ENCODE data around the gene ADAMTSL2.

Gene ADAMTSL2

DNA sequence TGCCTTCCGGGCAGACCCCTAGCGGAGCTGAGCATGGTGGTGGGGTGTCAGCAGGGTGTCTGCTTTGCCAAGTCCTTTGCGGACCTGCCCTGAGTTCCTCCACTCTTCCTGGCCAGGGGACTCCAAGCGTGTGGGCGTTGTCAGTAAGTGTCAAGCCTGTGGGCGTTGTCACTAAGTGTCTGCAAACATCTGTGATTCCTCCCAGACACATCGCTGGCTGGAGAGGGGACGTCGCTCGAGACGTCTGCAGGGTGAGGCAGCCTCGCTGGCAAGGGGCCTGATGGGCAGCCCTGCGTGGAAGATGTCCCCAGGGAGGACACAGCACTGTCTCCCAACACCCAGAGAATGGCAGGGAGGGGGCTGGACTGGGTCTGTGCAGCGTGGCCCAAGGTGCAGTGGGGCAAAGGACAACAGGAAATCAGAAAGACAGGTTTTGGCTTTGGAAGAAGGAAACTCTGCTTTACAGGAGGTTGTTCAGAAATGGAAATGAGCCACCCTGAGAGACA, 28.8 kb downstream of the ADAMTSL2 start:
- TF ChIP-seq, protein P1, sequence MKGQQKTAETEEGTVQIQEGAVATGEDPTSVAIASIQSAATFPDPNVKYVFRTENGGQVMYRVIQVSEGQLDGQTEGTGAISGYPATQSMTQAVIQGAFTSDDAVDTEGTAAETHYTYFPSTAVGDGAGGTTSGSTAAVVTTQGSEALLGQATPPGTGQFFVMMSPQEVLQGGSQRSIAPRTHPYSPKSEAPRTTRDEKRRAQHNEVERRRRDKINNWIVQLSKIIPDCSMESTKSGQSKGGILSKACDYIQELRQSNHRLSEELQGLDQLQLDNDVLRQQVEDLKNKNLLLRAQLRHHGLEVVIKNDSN (IDR thresholded peaks at IDR 0.05) = no peak
- no peak for TF ChIP-seq FOXM1 (IDR thresholded peaks at IDR 0.05; ENCODE audit: borderline replicate concordance, low read depth)
- no peak for TF ChIP-seq TCF12 (IDR thresholded peaks at IDR 0.05; ENCODE audit: low read depth)
- TF ChIP-seq TAF1 (IDR thresholded peaks at IDR 0.05; ENCODE audit: low read depth) = no peak
- no peak for TF ChIP-seq TEAD4 (IDR thresholded peaks at IDR 0.05)
- no peak for TF ChIP-seq EP300 (IDR thresholded peaks at IDR 0.05; ENCODE audit: borderline replicate concordance)

DNA sequence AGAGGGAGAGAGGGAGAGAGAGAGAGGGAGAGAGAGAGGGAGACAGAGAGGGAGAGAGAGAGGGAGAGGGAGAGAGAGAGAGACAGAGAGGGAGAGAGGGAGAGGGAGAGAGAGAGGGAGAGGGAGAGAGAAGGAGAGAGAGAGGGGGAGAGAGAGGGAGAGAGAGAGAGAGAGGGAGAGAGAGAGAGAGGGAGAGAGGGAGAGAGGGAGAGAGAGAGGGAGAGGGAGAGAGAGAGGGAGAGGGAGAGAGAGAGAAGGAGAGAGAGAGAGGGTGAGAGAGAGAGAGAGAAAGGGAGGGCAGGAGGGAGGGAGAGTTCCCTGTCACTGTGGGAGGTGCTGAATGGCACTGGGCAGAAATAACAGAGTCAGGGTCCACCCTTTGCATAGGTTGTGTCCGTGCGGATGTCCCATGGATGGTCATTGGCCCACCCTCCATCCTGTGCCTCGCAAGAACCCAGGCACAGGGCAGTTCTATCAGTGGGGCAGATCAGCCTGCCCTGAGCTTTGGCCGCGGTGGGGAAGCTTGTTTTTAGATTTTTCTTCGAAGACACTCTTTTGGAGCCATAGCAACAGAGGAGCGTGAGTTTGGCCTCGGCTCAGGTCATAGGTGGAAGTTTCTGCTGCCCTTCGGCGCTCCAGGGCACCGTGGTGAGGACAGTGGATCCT, 30.1 kb downstream of the ADAMTSL2 start:
- no peak for TF ChIP-seq CREB1 (IDR thresholded peaks at IDR 0.05; ENCODE audit: low read depth)
- no peak for TF ChIP-seq TCF12 (IDR thresholded peaks at IDR 0.05; ENCODE audit: low read depth)
- no peak for TF ChIP-seq EP300 (IDR thresholded peaks at IDR 0.05; ENCODE audit: borderline replicate concordance)
- TF ChIP-seq TAF1 (IDR thresholded peaks at IDR 0.05; ENCODE audit: low read depth) = no peak
- no peak for TF ChIP-seq CEBPB (IDR thresholded peaks at IDR 0.05)
- no peak for TF ChIP-seq FOXM1 (IDR thresholded peaks at IDR 0.05; ENCODE audit: borderline replicate concordance, low read depth)

DNA sequence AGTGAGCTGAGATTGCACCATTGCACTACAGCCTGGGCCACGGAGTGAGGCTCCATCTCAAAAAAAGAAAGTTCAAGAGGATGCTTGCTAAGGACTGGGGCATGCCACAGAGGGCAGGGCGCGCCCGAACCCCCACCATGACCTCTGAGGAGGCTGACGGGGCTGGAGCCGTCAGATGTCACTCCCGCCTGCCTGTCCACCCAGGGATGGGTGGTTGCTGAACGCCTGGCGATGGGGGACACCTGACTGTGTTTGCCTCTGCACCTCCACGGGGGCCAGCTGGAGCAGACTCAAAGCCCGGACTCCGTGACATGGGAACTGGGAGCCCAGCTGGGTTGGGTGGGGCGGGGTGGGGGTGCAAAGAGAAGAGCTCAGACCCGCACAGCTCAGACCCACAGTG, 31.9 kb downstream of the ADAMTSL2 start:
- no peak for TF ChIP-seq NFIC (IDR thresholded peaks at IDR 0.05)
- no peak for TF ChIP-seq RAD21 (IDR thresholded peaks at IDR 0.05; ENCODE audit: low read depth)
- TF ChIP-seq TCF12 (IDR thresholded peaks at IDR 0.05; ENCODE audit: low read depth) = no peak
- TF ChIP-seq, protein P1 (IDR thresholded peaks at IDR 0.05) = no peak
- TF ChIP-seq CEBPB (IDR thresholded peaks at IDR 0.05) = no peak
- TF ChIP-seq FOXM1 (IDR thresholded peaks at IDR 0.05; ENCODE audit: borderline replicate concordance, low read depth) = no peak

DNA sequence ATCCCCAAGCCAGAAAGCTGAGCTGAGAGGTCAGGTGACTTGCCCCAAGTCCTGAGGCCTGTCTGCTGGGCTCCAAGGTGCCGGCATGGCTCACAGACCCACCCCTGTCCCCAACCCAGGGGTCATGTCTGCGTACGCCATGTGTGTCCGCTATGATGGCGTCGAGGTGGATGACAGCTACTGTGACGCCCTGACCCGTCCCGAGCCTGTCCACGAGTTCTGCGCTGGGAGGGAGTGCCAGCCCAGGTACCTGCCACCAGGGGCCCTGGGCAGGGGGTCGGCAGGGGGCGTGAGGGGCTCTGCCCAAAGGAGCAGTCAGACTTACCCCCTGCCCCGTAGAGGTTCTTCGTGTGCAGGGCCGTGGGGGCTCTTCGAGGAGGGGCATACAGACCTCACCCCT, 32.3 kb downstream of the ADAMTSL2 start:
- no peak for TF ChIP-seq RAD21 (IDR thresholded peaks at IDR 0.05; ENCODE audit: low read depth)
- TF ChIP-seq EP300 (IDR thresholded peaks at IDR 0.05; ENCODE audit: borderline replicate concordance) = no peak
- no peak for TF ChIP-seq TAF1 (IDR thresholded peaks at IDR 0.05; ENCODE audit: low read depth)
- TF ChIP-seq CEBPB (IDR thresholded peaks at IDR 0.05) = no peak
- TF ChIP-seq TEAD4 (IDR thresholded peaks at IDR 0.05) = no peak
- no peak for TF ChIP-seq TCF12 (IDR thresholded peaks at IDR 0.05; ENCODE audit: low read depth)
- TF ChIP-seq, protein P2, sequence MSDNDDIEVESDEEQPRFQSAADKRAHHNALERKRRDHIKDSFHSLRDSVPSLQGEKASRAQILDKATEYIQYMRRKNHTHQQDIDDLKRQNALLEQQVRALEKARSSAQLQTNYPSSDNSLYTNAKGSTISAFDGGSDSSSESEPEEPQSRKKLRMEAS (IDR thresholded peaks at IDR 0.05) = no peak
- TF ChIP-seq EGR1 (IDR thresholded peaks at IDR 0.05) = no peak
- TF ChIP-seq YY1 (IDR thresholded peaks at IDR 0.05; ENCODE audit: low read depth) = no peak
- no peak for TF ChIP-seq NFIC (IDR thresholded peaks at IDR 0.05)
- TF ChIP-seq FOXM1 (IDR thresholded peaks at IDR 0.05; ENCODE audit: borderline replicate concordance, low read depth) = no peak
- no peak for TF ChIP-seq CREB1 (IDR thresholded peaks at IDR 0.05; ENCODE audit: low read depth)
- TF ChIP-seq, protein P1 (IDR thresholded peaks at IDR 0.05) = no peak
- TF ChIP-seq ZBTB7A (IDR thresholded peaks at IDR 0.05; ENCODE audit: low read depth) = no peak
- TF ChIP-seq, protein P3, sequence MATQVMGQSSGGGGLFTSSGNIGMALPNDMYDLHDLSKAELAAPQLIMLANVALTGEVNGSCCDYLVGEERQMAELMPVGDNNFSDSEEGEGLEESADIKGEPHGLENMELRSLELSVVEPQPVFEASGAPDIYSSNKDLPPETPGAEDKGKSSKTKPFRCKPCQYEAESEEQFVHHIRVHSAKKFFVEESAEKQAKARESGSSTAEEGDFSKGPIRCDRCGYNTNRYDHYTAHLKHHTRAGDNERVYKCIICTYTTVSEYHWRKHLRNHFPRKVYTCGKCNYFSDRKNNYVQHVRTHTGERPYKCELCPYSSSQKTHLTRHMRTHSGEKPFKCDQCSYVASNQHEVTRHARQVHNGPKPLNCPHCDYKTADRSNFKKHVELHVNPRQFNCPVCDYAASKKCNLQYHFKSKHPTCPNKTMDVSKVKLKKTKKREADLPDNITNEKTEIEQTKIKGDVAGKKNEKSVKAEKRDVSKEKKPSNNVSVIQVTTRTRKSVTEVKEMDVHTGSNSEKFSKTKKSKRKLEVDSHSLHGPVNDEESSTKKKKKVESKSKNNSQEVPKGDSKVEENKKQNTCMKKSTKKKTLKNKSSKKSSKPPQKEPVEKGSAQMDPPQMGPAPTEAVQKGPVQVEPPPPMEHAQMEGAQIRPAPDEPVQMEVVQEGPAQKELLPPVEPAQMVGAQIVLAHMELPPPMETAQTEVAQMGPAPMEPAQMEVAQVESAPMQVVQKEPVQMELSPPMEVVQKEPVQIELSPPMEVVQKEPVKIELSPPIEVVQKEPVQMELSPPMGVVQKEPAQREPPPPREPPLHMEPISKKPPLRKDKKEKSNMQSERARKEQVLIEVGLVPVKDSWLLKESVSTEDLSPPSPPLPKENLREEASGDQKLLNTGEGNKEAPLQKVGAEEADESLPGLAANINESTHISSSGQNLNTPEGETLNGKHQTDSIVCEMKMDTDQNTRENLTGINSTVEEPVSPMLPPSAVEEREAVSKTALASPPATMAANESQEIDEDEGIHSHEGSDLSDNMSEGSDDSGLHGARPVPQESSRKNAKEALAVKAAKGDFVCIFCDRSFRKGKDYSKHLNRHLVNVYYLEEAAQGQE (IDR thresholded peaks at IDR 0.05; ENCODE audit: low read depth) = no peak

DNA sequence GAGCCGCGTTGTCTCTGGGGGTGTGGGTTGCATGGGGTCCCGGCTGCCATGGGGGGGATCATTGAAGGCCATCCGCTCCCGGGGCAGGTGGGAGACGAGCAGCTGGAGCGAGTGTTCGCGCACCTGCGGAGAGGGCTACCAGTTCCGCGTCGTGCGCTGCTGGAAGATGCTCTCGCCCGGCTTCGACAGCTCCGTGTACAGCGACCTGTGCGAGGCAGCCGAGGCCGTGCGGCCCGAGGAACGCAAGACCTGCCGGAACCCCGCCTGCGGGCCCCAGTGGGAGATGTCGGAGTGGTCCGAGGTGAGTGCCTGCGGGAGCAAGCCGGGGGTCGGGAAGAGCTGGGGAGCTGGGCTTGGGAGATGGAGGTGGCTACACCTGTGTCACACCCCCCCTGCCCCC, 33.7 kb downstream of the ADAMTSL2 start:
- TF ChIP-seq YY1 (IDR thresholded peaks at IDR 0.05; ENCODE audit: low read depth) (no peak), FOXM1 (IDR thresholded peaks at IDR 0.05; ENCODE audit: borderline replicate concordance, low read depth) (no peak), RAD21 (IDR thresholded peaks at IDR 0.05; ENCODE audit: low read depth) (no peak), TCF12 (IDR thresholded peaks at IDR 0.05; ENCODE audit: low read depth) (no peak), ZBTB7A (IDR thresholded peaks at IDR 0.05; ENCODE audit: low read depth) (no peak), TEAD4 (IDR thresholded peaks at IDR 0.05) (no peak), TAF1 (IDR thresholded peaks at IDR 0.05; ENCODE audit: low read depth) (no peak), EP300 (IDR thresholded peaks at IDR 0.05; ENCODE audit: borderline replicate concordance) (no peak), CREB1 (IDR thresholded peaks at IDR 0.05; ENCODE audit: low read depth) (no peak), EGR1 (IDR thresholded peaks at IDR 0.05) (no peak)
- TF ChIP-seq, protein P1 (IDR thresholded peaks at IDR 0.05) = no peak

DNA sequence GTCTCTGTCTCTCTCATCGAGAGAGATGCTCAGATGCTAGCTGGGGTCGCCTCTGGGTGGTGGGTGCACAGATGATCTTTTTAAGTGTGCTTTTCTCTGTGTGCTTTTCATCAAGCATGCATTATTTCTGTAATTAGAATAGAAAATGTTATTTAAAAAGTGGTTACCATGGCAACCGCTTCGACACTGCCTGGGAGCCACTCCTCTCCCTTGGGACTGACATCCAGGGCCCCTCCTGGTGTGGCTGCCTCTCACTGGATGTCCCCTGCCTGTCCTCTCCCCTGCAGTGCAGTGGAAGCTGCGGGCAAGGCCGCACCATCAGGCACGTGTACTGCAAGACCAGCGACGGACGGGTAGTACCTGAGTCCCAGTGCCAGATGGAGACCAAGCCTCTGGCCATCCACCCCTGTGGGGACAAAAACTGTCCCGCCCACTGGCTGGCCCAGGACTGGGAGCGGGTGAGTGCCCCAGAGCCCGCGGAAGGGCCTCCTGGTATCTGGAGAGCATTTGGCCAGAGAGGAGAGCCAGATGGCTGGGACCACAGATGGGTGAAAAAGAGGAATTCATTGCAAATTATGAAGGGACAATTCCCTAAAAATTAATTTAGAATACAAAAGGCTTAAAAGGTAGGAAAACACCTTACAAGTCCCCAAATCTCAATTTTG, 34.7 kb downstream of the ADAMTSL2 start:
- TF ChIP-seq YY1 (IDR thresholded peaks at IDR 0.05; ENCODE audit: low read depth) = no peak
- no peak for TF ChIP-seq ZBTB7A (IDR thresholded peaks at IDR 0.05; ENCODE audit: low read depth)
- no peak for TF ChIP-seq CEBPB (IDR thresholded peaks at IDR 0.05)
- no peak for TF ChIP-seq FOXM1 (IDR thresholded peaks at IDR 0.05; ENCODE audit: borderline replicate concordance, low read depth)
- TF ChIP-seq TEAD4 (IDR thresholded peaks at IDR 0.05) = no peak
- TF ChIP-seq TCF12 (IDR thresholded peaks at IDR 0.05; ENCODE audit: low read depth) = no peak
- TF ChIP-seq, protein P2 (IDR thresholded peaks at IDR 0.05) = no peak
- no peak for TF ChIP-seq RAD21 (IDR thresholded peaks at IDR 0.05; ENCODE audit: low read depth)
- no peak for TF ChIP-seq EGR1 (IDR thresholded peaks at IDR 0.05)
- no peak for TF ChIP-seq CREB1 (IDR thresholded peaks at IDR 0.05; ENCODE audit: low read depth)
- TF ChIP-seq TAF1 (IDR thresholded peaks at IDR 0.05; ENCODE audit: low read depth) = no peak
- TF ChIP-seq, protein P3 (IDR thresholded peaks at IDR 0.05; ENCODE audit: low read depth) = no peak
- TF ChIP-seq NFIC (IDR thresholded peaks at IDR 0.05) = no peak
- TF ChIP-seq, protein P1 (IDR thresholded peaks at IDR 0.05) = no peak
